A549 treated with DMSO at 1 μM for 4 hours (cell line): ENCODE data around the gene HOMER3. TPM values are rescaled to one million over a fixed set of nuclear protein-coding genes. Genes with fewer than 3 reads are reported as not detected.

Source experiments
- total RNA-seq: library from RNA; stranded (reverse); fragments of 200-300 nt; extraction: Qiagen RNA extraction; gene quantifications from 5 replicates; pipeline ENCODE4 v1.2.3, GENCODE V29; 2022; ENCODE audit warnings: low read depth

Gene HOMER3
- total RNA-seq, result 24.2 to 33.9 TPM (median 30.5 TPM) in 5 replicates

GRCh38 chr19:18940769-18941627 is at the start of gene HOMER3:
Gene HOMER3, minus strand, starts transcription at chr19:18941217. Its CDS starts 2,235 bp downstream, at chr19:18938982.

GRCh38 chr19:18919086-18919899 is 21.7 kb downstream of the HOMER3 start, which contains the start of the genes COPE and DDX49:
Gene COPE, minus strand, starts transcription at chr19:18919387. Its CDS starts 39 bp downstream, at chr19:18919348.
Gene DDX49, plus strand, starts transcription at chr19:18919715. Its CDS starts 27 bp downstream, at chr19:18919742.

GRCh38 chr19:18895824-18896341 is 45.1 kb downstream of the HOMER3 start, which contains the start of gene CERS1:
Gene CERS1, minus strand, starts transcription at chr19:18896158. Its CDS starts 86 bp downstream, at chr19:18896072.

Other genes with a start within 250 kb of the HOMER3 start
- 0.03 to 0.06 TPM (median 0.06 TPM) in 3 of 5 replicates, not detected in the others for gene COMP, start 149.9 kb downstream of the HOMER3 start, total RNA-seq
- gene UPF1, start 109.3 kb downstream of the HOMER3 start, total RNA-seq, result 33.4 to 45.5 TPM (median 44.3 TPM) in 5 replicates
- gene CERS1, start 45.1 kb downstream of the HOMER3 start, total RNA-seq, result 3.9 to 6.3 TPM (median 5.1 TPM) in 5 replicates
- 143 to 160 TPM (median 150 TPM) in 5 replicates for gene COPE, start 21.8 kb downstream of the HOMER3 start, total RNA-seq
- gene DDX49, start 21.5 kb downstream of the HOMER3 start, total RNA-seq, result 34.8 to 48.5 TPM (median 42.8 TPM) in 5 replicates
- 22.0 to 36.1 TPM (median 33.5 TPM) in 5 replicates for gene SUGP2, start 92.3 kb upstream of the HOMER3 start, total RNA-seq
- 22.6 to 31.4 TPM (median 28.3 TPM) in 5 replicates for gene ARMC6, start 92.4 kb upstream of the HOMER3 start, total RNA-seq
- 0.43 to 1.1 TPM (median 0.89 TPM) in 5 replicates for gene SLC25A42, start 122.8 kb upstream of the HOMER3 start, total RNA-seq
- 20.8 to 29.2 TPM (median 24.8 TPM) in 5 replicates for gene TMEM161A, start 197.3 kb upstream of the HOMER3 start, total RNA-seq
- 0.35 to 0.74 TPM (median 0.69 TPM) in 5 replicates for gene MEF2B, start 229.0 kb upstream of the HOMER3 start, total RNA-seq